Activated T-cell treated with anti-CD3 and anti-CD28 coated beads, Interleukin-2, amount 50 U/mL, for 1 hour (primary cell): Measurements from ENCODE around the gene PLCXD3.
"Not testable (repeated sequence)": the region's sequence is repeated elsewhere in the genome, so short reads cannot be mapped to it uniquely, and the experiment has no call there.

Experiments used
- DNase-seq: peaks from one replicate; pipeline ENCODE4 v3.0.0-alpha.2; 2020

PLCXD3 gene

GRCh38 chr5:41338136-41338675 is 172.2 kb downstream of the PLCXD3 start:
- DNase-seq: no peak

- no peak for DNase-seq
Observed at GRCh38 chr5:41337724-41338123, 172.7 kb downstream of the PLCXD3 start.

- DNase-seq: no peak
Observed at GRCh38 chr5:41337216-41337615, 173.2 kb downstream of the PLCXD3 start.

- no peak for DNase-seq
Observed at GRCh38 chr5:41336471-41336870, 173.9 kb downstream of the PLCXD3 start.

GRCh38 chr5:41335596-41336181 is 174.7 kb downstream of the PLCXD3 start:
- no peak for DNase-seq

- DNase-seq: no peak
Observed at GRCh38 chr5:41334758-41335157, 175.6 kb downstream of the PLCXD3 start.

- no peak for DNase-seq
Observed at GRCh38 chr5:41334221-41334620, 176.2 kb downstream of the PLCXD3 start.

- DNase-seq: no peak
Observed at GRCh38 chr5:41325074-41325473, 185.3 kb downstream of the PLCXD3 start.

GRCh38 chr5:41322826-41323225 is 187.6 kb downstream of the PLCXD3 start:
- not testable (repeated sequence) for DNase-seq

- DNase-seq: no peak
Observed at GRCh38 chr5:41312478-41313060, 197.8 kb downstream of the PLCXD3 start.

GRCh38 chr5:41312066-41312465 is 198.3 kb downstream of the PLCXD3 start:
- DNase-seq: no peak

GRCh38 chr5:41309275-41309674 is 201.1 kb downstream of the PLCXD3 start:
- no peak for DNase-seq

- DNase-seq: no peak
Observed at GRCh38 chr5:41306005-41306404, 204.4 kb downstream of the PLCXD3 start.

- no peak for DNase-seq
Observed at GRCh38 chr5:41305056-41305455, 205.3 kb downstream of the PLCXD3 start.

GRCh38 chr5:41296066-41296465 is 214.3 kb downstream of the PLCXD3 start:
- DNase-seq: no peak

GRCh38 chr5:41291323-41291722 is 219.1 kb downstream of the PLCXD3 start:
- DNase-seq: no peak

- DNase-seq: no peak
Observed at GRCh38 chr5:41290810-41291209, 219.6 kb downstream of the PLCXD3 start.

- no peak for DNase-seq
Observed at GRCh38 chr5:41289970-41290464, 220.4 kb downstream of the PLCXD3 start.

- no peak for DNase-seq
Observed at GRCh38 chr5:41286696-41287095, 223.7 kb downstream of the PLCXD3 start.

GRCh38 chr5:41286165-41286564 is 224.2 kb downstream of the PLCXD3 start:
- DNase-seq: no peak

- no peak for DNase-seq
Observed at GRCh38 chr5:41284938-41285337, 225.5 kb downstream of the PLCXD3 start.

GRCh38 chr5:41281215-41281810 is 229.1 kb downstream of the PLCXD3 start:
- DNase-seq: no peak

GRCh38 chr5:41279040-41279439 is 231.4 kb downstream of the PLCXD3 start:
- DNase-seq: no peak
